ENCODE measurements around the gene SNX6. TPM values are rescaled to one million over a fixed set of nuclear protein-coding genes. Genes with fewer than 3 reads are reported as not detected.
A peak's percentile ranks its signal among the peaks of the same experiment; 100 is the strongest.
"Not testable (repeated sequence)": the region's sequence is repeated elsewhere in the genome, so short reads cannot be mapped to it uniquely, and the experiment has no call there.

The SNX6 gene
- polyA plus RNA-seq, 3 donors = 46.7 to 115 (median 114) TPM

DNA sequence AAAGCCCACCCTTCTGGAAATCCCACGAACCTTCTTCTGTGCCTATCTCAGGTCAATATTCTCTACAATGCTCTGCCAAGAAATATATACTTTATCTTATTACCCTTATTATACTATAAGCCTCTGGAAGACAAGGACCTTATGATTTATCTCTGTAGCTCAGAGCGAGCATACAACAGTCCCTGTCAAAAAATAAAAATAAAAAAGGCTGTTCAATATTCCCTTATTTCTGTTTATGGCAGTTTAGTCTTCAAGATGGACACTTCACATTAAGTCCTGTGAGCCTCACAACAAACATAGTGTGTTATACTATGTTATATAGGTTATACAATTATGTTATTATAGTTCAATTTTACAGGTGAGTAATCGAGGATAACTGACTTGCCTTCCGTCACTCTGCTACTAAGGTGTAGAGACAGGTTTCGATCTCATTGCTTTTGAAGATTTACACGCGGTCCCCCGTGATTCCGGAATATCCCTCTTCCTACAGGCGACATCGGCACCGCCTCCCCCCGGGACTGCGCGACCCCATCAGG, 91.0 kb downstream of the SNX6 start:
- TF ChIP-seq CTCF (IDR thresholded peaks at IDR 0.05) = no peak

GRCh38 chr14:34538096-34538495, 91.9 kb downstream of the SNX6 start:
- not testable (repeated sequence) for H2AFZ ChIP-seq (ENCODE audit: insufficient read depth, low read depth, low read length, poor library complexity, severe bottlenecking); H3K27me3 ChIP-seq (ENCODE audit: control insufficient read depth in 2 of 2, insufficient read depth in 2 of 2, low read length in 2 of 2); H3K9me3 ChIP-seq (replicated peaks in 1 of 2; ENCODE audit: control insufficient read depth in 1 of 2, insufficient read depth in 1 of 2, low read length in 2 of 2); DNase-seq; H3K9me3 Mint-ChIP-seq; H4K20me1 ChIP-seq (ENCODE audit: insufficient read depth, low read length); H3K27me3 Mint-ChIP-seq (ENCODE audit: low read depth in 3 of 3); H3K9ac ChIP-seq (ENCODE audit: insufficient read depth, low read length, poor library complexity, severe bottlenecking)
- H3K4me1 ChIP-seq (ENCODE audit: control insufficient read depth in 1 of 2, insufficient read depth in 2 of 2, low read length in 2 of 2) = peaks cover 10 to 18% of the 10 kb centered on the region in 2 donors
- peaks cover 21% of the 10 kb centered on the region for H3K4me1 Mint-ChIP-seq
- H3K79me2 ChIP-seq (ENCODE audit: insufficient read depth, low read length) = peaks cover 36% of the 10 kb centered on the region
- H3K36me3 ChIP-seq (replicated peaks in 1 of 2; ENCODE audit: control insufficient read depth in 1 of 2, insufficient read depth in 2 of 2, low read length in 2 of 2) = peaks cover 20 to 31% of the 10 kb centered on the region in 2 donors
- H3K36me3 Mint-ChIP-seq = peaks cover 22 to 38% of the 10 kb centered on the region in 2 donors
- peak overlapping the region; percentile 81 for H3K4me2 ChIP-seq (replicated peaks; ENCODE audit: extremely low read depth, low read length, poor library complexity, severe bottlenecking)
- peak overlapping the region in 1 of 2 donors; percentile 99 for H3K27ac ChIP-seq (ENCODE audit: low read depth in 1 of 2, low read length in 2 of 2)
- peak overlapping the region in 1 of 3 experiments; percentile 98 for H3K4me3 ChIP-seq (replicated peaks in 1 of 3; ENCODE audit: low read depth in 2 of 3, low read length in 3 of 3)
- intact Hi-C loops (cut with micrococcal nuclease) = loop anchor here in 1 of 2 donors (5.0 kb wide), 1 partner anchor 76 kb away; the partner anchor contains the start of gene SPTSSA
- peak overlapping the region in 3 of 7 donors; percentile 12 to 54 (median 50) for H3K27ac Mint-ChIP-seq
- WGBS (ENCODE audit: insufficient coverage) = 88% methylated on average over 5 of the region's 6 CpGs
- H3K4me3 Mint-ChIP-seq = peak overlapping the region in 1 of 2 donors; percentile 95

More for the DNA sequence above, 91.0 kb downstream of the SNX6 start:
- H3K36me3 Mint-ChIP-seq = peaks cover 15 to 30% of the 10 kb centered on the region in 2 donors
- peak overlapping the region; percentile 81 for H3K4me2 ChIP-seq (replicated peaks; ENCODE audit: extremely low read depth, low read length, poor library complexity, severe bottlenecking)
- peak overlapping the region; percentile 89 to 99 for H3K27ac ChIP-seq (ENCODE audit: low read depth in 1 of 2, low read length in 2 of 2)
- H3K9me3 Mint-ChIP-seq = no peaks in the 10 kb centered on the region
- intact Hi-C loops (cut with micrococcal nuclease) = loop anchor here in 1 of 2 donors (5.0 kb wide), 1 partner anchor 77 kb away; the partner anchor contains the start of gene SPTSSA
- peaks cover 36% of the 10 kb centered on the region for H3K79me2 ChIP-seq (ENCODE audit: insufficient read depth, low read length)
- peaks cover 10 to 18% of the 10 kb centered on the region in 2 donors for H3K4me1 ChIP-seq (ENCODE audit: control insufficient read depth in 1 of 2, insufficient read depth in 2 of 2, low read length in 2 of 2)
- peak overlapping the region; percentile 95 to 99 for H3K4me3 Mint-ChIP-seq
- H3K9ac ChIP-seq (ENCODE audit: insufficient read depth, low read length, poor library complexity, severe bottlenecking) = peak overlapping the region; percentile 99
- WGBS (ENCODE audit: insufficient coverage) = 0% methylated on average over 10 of the region's 15 CpGs
- no peaks in the 10 kb centered on the region for H3K27me3 ChIP-seq (ENCODE audit: control insufficient read depth in 2 of 2, insufficient read depth in 2 of 2, low read length in 2 of 2)
- H4K20me1 ChIP-seq (ENCODE audit: insufficient read depth, low read length) = peaks cover 2% of the 10 kb centered on the region
- H3K4me1 Mint-ChIP-seq = peaks cover 21% of the 10 kb centered on the region
- peak overlapping the region; percentile 98 for H2AFZ ChIP-seq (ENCODE audit: insufficient read depth, low read depth, low read length, poor library complexity, severe bottlenecking)
- no peak for DNase-seq
- H3K27me3 Mint-ChIP-seq (ENCODE audit: low read depth in 3 of 3) = peaks cover 0 to 1% (median 0%) of the 10 kb centered on the region in 3 donors
- no peaks in the 10 kb centered on the region for H3K9me3 ChIP-seq (replicated peaks in 1 of 2; ENCODE audit: control insufficient read depth in 1 of 2, insufficient read depth in 1 of 2, low read length in 2 of 2)
- peaks cover 13 to 24% of the 10 kb centered on the region in 2 donors for H3K36me3 ChIP-seq (replicated peaks in 1 of 2; ENCODE audit: control insufficient read depth in 1 of 2, insufficient read depth in 2 of 2, low read length in 2 of 2)
- peak overlapping the region; percentile 87 to 99 (median 98) for H3K4me3 ChIP-seq (replicated peaks in 1 of 3; ENCODE audit: low read depth in 2 of 3, low read length in 3 of 3)
- H3K27ac Mint-ChIP-seq = peak overlapping the region; percentile 96 to 99 (median 98)
